ENCODE measurements around the gene RPH3AL.
"Not testable (repeated sequence)": the region's sequence is repeated elsewhere in the genome, so short reads cannot be mapped to it uniquely, and the experiment has no call there.

RPH3AL gene

GRCh38 chr17:260031-260791 is 92.4 kb downstream of the RPH3AL start:
- peak in 12 of 42 donors; percentile 3 to 33 (median 12) for DNase-seq
- intact Hi-C loops (cut with DNase I), result no loop called here

- intact Hi-C loops (cut with DNase I), result no loop called here
- peak in 13 of 42 donors; percentile 6 to 34 (median 22) for DNase-seq
These were observed 93.1 kb downstream of the RPH3AL start for GRCh38 chr17:259341-259976.

- intact Hi-C loops (cut with DNase I), result no loop called here
- DNase-seq, result peak in 12 of 42 donors; percentile 0 to 22 (median 12)
These were observed 93.7 kb downstream of the RPH3AL start for GRCh38 chr17:258906-259305.

- peak in 32 of 42 donors; percentile 22 to 79 (median 48) for DNase-seq
- intact Hi-C loops (cut with DNase I), result no loop called here
These were observed 94.4 kb downstream of the RPH3AL start for GRCh38 chr17:258045-258734.

GRCh38 chr17:253091-253846 is 99.3 kb downstream of the RPH3AL start:
- DNase-seq, result peak in 17 of 42 donors; percentile 0 to 28 (median 9)
- intact Hi-C loops (cut with DNase I), result no loop called here

- peak in 13 of 42 donors; percentile 3 to 35 (median 6) for DNase-seq
- intact Hi-C loops (cut with DNase I), result no loop called here
These were observed 100.2 kb downstream of the RPH3AL start for GRCh38 chr17:252456-252855.

GRCh38 chr17:251531-251930 is 101.1 kb downstream of the RPH3AL start:
- intact Hi-C loops (cut with DNase I), result no loop called here
- DNase-seq, result peak in 13 of 42 donors; percentile 1 to 36 (median 11)

- peak in 12 of 42 donors; percentile 1 to 25 (median 6) for DNase-seq
- intact Hi-C loops (cut with DNase I), result no loop called here
These were observed 101.9 kb downstream of the RPH3AL start for GRCh38 chr17:250487-251300.

GRCh38 chr17:249236-249993 is 103.2 kb downstream of the RPH3AL start:
- intact Hi-C loops (cut with DNase I), result no loop called here
- peak in 15 of 42 donors; percentile 0 to 35 (median 6) for DNase-seq

- intact Hi-C loops (cut with DNase I), result no loop called here
These were observed 104.0 kb downstream of the RPH3AL start for GRCh38 chr17:248337-249235.

GRCh38 chr17:247767-248166 is 104.8 kb downstream of the RPH3AL start:
- intact Hi-C loops (cut with DNase I), result no loop called here
- DNase-seq, result peak in 14 of 42 donors; percentile 2 to 28 (median 7)

More at GRCh38 chr17:248337-249235, 104.0 kb downstream of the RPH3AL start:
- peak in 16 of 42 donors; percentile 1 to 16 (median 4) for DNase-seq

GRCh38 chr17:246851-247421 is 105.7 kb downstream of the RPH3AL start:
- DNase-seq, result peak in 9 of 42 donors; percentile 2 to 22 (median 9)
- intact Hi-C loops (cut with DNase I), result no loop called here

GRCh38 chr17:246226-246625 is 106.4 kb downstream of the RPH3AL start:
- intact Hi-C loops (cut with DNase I), result no loop called here

GRCh38 chr17:245611-246010 is 107.0 kb downstream of the RPH3AL start:
- DNase-seq, result peak in 5 of 42 donors; percentile 3 to 17 (median 9)
- intact Hi-C loops (cut with DNase I), result no loop called here

More at GRCh38 chr17:246226-246625, 106.4 kb downstream of the RPH3AL start:
- DNase-seq, result peak in 3 of 42 donors; percentile 1 to 14 (median 5)

GRCh38 chr17:245020-245419 is 107.6 kb downstream of the RPH3AL start:
- peak in 1 of 42 donors; percentile 2 for DNase-seq

GRCh38 chr17:243924-244323 is 108.7 kb downstream of the RPH3AL start:
- DNase-seq; intact Hi-C loops (cut with DNase I): not testable (repeated sequence)

More at GRCh38 chr17:245020-245419, 107.6 kb downstream of the RPH3AL start:
- intact Hi-C loops (cut with DNase I), result no loop called here
